Right cardiac atrium (tissue), 5 donors: ENCODE data around the gene ATP6V0C. TPM values are rescaled to one million over a fixed set of nuclear protein-coding genes. Genes with fewer than 3 reads are reported as not detected.

Source experiments
- ATAC-seq, 2 donors: fragments of 200-7000 bp; cut with Tn5 transposase; one replicate each; pipeline versions ENCODE4 v1.8.0 to v1.9.1; 2020; ENCODE audit warnings: moderate library complexity in 2 of 2, mild to moderate bottlenecking in 1 of 2
- DNase-seq, 3 donors: peaks; one replicate each; pipeline ENCODE4 v3.0.0-alpha.2; 2020
- H3K27ac ChIP-seq: one replicate; pipeline ENCODE4 v1.5.1; 2013; ENCODE audit warnings: mild to moderate bottlenecking, low read length, control low read depth, moderate library complexity
- H3K27me3 ChIP-seq: one replicate; pipeline ENCODE4 v1.6.1; 2013; ENCODE audit not compliant: control insufficient read depth, insufficient read depth
- H3K4me1 ChIP-seq: one replicate; pipeline ENCODE4 v1.6.1; 2013; ENCODE audit warnings: low read length; ENCODE audit not compliant: control insufficient read depth, insufficient read depth
- H3K4me3 ChIP-seq: one replicate; pipeline ENCODE4 v1.5.1; 2013; ENCODE audit warnings: low read length, control low read depth
- H3K9me3 ChIP-seq: one replicate; pipeline ENCODE4 v1.6.1; 2013; ENCODE audit warnings: low read length; ENCODE audit not compliant: control insufficient read depth
- WGBS: extraction: QIAGEN DNeasy Blood & Tissue Kit; methylation state at CpG from one replicate; pipeline ENCODE4 v1.1.7; 2013; 5-methylcytosine and 5-hydroxymethylcytosine counted together
- intact Hi-C, 4 donors: fragments of 100-400 bp; cut with DNase I; formaldehyde crosslinking; loops; one replicate each; pipeline versions ENCODE4 v1.11.0 to v1.14.0; 2022 to 2023
- polyA plus RNA-seq: library from polyadenylated mRNA; stranded (reverse); fragments of 200-250 nt; gene quantifications from one replicate; pipeline ENCODE4 v1.2.3, GENCODE V29; 2013
- total RNA-seq, 4 donors: library from RNA; stranded (reverse); fragmentation: NEBNext Ultra II Directional; extraction: Animal tissue kit (Norgen Biotek cat#: 25700); gene quantifications; one replicate each; pipeline ENCODE4 v1.2.1, GENCODE V29; 2021
- donor health status: healthy with polysubstance abuse.
- donor health status: DM: no; HTN: yes; CAD: no.
- donor health status: DM: no; HTN: no; CAD: no.
- donor health status: DM: no; HTN: yes; CAD: no; lungs with severe emphysema.
- donor health status: DM: yes; HTN: yes; CAD: no.

ATP6V0C gene
- total and polyA plus RNA-seq, 5 donors, result 153 to 206 (median 179) TPM

- DNase-seq (peak in 2 of 3 donors; percentile 64 to 67), ATAC-seq (peak in 1 of 2 donors; percentile 1)
- Histone ChIP-seq H3K4me3 (peak overlapping the region; percentile 97), H3K27ac (peak overlapping the region; percentile 92), H3K9me3 (no peaks in the 10 kb centered on the region), H3K4me1 (peaks cover 17% of the 10 kb centered on the region), H3K27me3 (no peaks in the 10 kb centered on the region)
- 39% methylated on average over 15 of the region's 15 CpGs for whole genome bisulfite sequencing
- intact Hi-C loops, result no loop called here
Measured at GRCh38 chr16:2512735-2513404, 882 bp upstream of the ATP6V0C start.

DNA sequence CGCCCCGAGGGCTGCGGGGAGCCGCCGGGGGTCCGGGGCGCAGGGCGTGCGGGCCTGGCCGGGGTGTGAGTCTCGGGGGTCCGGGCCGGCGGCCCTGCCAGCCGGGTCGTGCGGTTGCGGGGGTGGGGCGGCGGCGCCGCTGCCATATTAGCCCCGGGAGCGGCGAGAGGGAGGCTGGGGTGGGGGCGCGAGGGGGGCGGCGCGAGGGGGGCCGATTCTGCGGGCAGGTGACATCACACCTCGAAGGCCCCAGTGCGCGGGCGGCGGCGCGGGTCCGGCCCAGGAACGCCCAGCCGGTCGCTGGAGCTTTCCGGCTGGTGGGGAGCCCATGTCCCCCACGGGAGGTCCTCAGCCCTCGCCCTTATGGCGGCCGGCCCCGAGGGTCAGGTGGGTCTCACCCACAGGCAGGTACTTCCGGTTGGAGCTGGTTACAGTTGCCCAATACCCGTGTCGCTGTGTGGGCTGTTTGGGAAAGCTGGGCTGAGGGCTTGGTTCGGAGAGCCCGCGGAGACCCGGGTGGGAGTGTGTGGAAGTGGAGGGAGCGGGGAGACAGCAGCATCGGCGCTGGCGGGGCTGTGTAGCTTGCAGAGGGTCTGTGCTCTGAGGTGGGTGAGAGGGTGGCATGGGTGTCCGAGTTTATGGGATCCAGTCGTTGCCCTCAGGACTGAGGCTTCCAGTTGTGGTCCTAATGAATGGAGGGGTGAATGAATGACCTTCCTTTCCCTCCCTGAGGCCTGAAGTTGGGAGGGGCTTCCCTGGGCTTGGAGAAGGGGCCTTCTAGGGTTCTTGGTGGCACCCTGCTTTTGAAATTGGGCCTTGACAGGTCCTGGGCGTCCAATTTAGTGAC is 804 bp downstream of the ATP6V0C start:
- peak overlapping the region; percentile 97 for H3K4me3 ChIP-seq
- no peaks in the 10 kb centered on the region for H3K27me3 ChIP-seq
- peak overlapping the region; percentile 92 for H3K27ac ChIP-seq
- H3K4me1 ChIP-seq, result peaks cover 22% of the 10 kb centered on the region
- ATAC-seq (no peak), DNase-seq (peak in 2 of 3 donors; percentile 41 to 73)
- under 1% methylated on average over 63 of the region's 63 CpGs for WGBS
- H3K9me3 ChIP-seq, result no peaks in the 10 kb centered on the region
- intact Hi-C loops, result loop anchor here in 1 of 4 donors (5.0 kb wide), 1 partner anchor 292 kb away; the partner anchor contains the start of gene E4F1

- Histone ChIP-seq H3K27ac (peak overlapping the region; percentile 62), H3K4me1 (peaks cover 22% of the 10 kb centered on the region), H3K4me3 (peak overlapping the region; percentile 97), H3K27me3 (no peaks in the 10 kb centered on the region), H3K9me3 (no peaks in the 10 kb centered on the region)
- ATAC-seq (no peak), DNase-seq (peak; percentile 22 to 61 (median 53))
- WGBS, result 27% methylated on average over 14 of the region's 14 CpGs
- intact Hi-C loops, result loop anchor here in 1 of 4 donors (5.0 kb wide), 1 partner anchor 293 kb away; the partner anchor contains the start of gene E4F1
Measured at GRCh38 chr16:2515180-2515851, 1.6 kb downstream of the ATP6V0C start.

GRCh38 chr16:2516391-2517240 is 2.9 kb downstream of the ATP6V0C start:
- intact Hi-C loops, result loop anchor here in 1 of 4 donors (5.0 kb wide), 1 partner anchor 294 kb away; the partner anchor contains the start of gene E4F1
- WGBS, result 53% methylated on average over 11 of the region's 11 CpGs
- H3K4me3 ChIP-seq, result no peak overlapping the region
- H3K27ac ChIP-seq, result peak overlapping the region; percentile 21
- ATAC-seq, result no peak
- H3K4me1 ChIP-seq, result peaks cover 22% of the 10 kb centered on the region
- peak in 2 of 3 donors; percentile 63 to 72 for DNase-seq
- no peaks in the 10 kb centered on the region for H3K9me3 ChIP-seq
- H3K27me3 ChIP-seq, result no peaks in the 10 kb centered on the region

- ATAC-seq, result no peak
- H3K4me1 ChIP-seq, result peaks cover 22% of the 10 kb centered on the region
- H3K27me3 ChIP-seq, result no peaks in the 10 kb centered on the region
- 67% methylated on average over 12 of the region's 12 CpGs for WGBS
- intact Hi-C loops, result loop anchor here in 1 of 4 donors (5.0 kb wide), 1 partner anchor 296 kb away; the partner anchor contains the start of gene E4F1
- DNase-seq, result peak in 1 of 3 donors; percentile 54
- H3K9me3 ChIP-seq, result no peaks in the 10 kb centered on the region
- no peak overlapping the region for H3K4me3 ChIP-seq
- peak overlapping the region; percentile 9 for H3K27ac ChIP-seq
Measured at GRCh38 chr16:2517954-2518605, 4.3 kb downstream of the ATP6V0C start.

- Histone ChIP-seq H3K4me3 (no peak overlapping the region), H3K27me3 (no peaks in the 10 kb centered on the region), H3K27ac (peak overlapping the region; percentile 40), H3K4me1 (peaks cover 22% of the 10 kb centered on the region), H3K9me3 (no peaks in the 10 kb centered on the region)
- WGBS, result 81% methylated on average over 39 of the region's 39 CpGs
- ATAC-seq, result peak; percentile 3
- DNase-seq, result peak; percentile 35 to 72 (median 69)
- intact Hi-C loops, result loop anchor here in 1 of 4 donors (5.0 kb wide), 1 partner anchor 297 kb away; the partner anchor contains the start of gene E4F1
Measured at GRCh38 chr16:2518823-2519710, 5.3 kb downstream of the ATP6V0C start.

DNA sequence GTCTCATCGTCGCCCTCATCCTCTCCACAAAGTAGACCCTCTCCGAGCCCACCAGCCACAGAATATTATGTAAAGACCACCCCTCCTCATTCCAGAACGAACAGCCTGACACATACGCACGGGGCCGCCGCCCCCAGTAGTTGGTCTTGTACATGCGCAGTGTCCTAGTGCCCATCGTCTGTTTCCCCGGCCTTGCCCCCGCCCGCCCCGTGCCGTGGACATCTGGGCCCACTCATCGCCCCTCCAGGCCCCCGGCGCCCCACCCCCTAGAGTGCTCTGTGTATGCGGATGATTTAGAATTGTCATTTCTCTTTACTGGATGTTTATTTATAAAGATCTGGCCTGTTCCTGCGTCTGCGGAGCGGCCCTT is 5.9 kb downstream of the ATP6V0C start:
- peak overlapping the region; percentile 62 for H3K27ac ChIP-seq
- H3K27me3 ChIP-seq, result no peaks in the 10 kb centered on the region
- no peaks in the 10 kb centered on the region for H3K9me3 ChIP-seq
- 38% methylated on average over 22 of the region's 22 CpGs for WGBS
- peaks cover 22% of the 10 kb centered on the region for H3K4me1 ChIP-seq
- peak in 2 of 3 donors; percentile 38 to 80 for DNase-seq
- intact Hi-C loops, result loop anchor here in 1 of 4 donors (5.0 kb wide), 1 partner anchor 297 kb away; the partner anchor contains the start of gene E4F1
- peak; percentile 3 to 28 for ATAC-seq
- H3K4me3 ChIP-seq, result peak overlapping the region; percentile 26

- Histone ChIP-seq H3K27ac (peak within 1 kb of the TSS; percentile 75), H3K4me1 (peaks cover 19% of the 10 kb centered on the region), H3K4me3 (peak within 1 kb of the TSS; percentile 73), H3K9me3 (no peaks in the 10 kb centered on the region), H3K27me3 (no peaks in the 10 kb centered on the region)
- intact Hi-C loops, result no loop called here
- under 1% methylated on average over 83 of the region's 83 CpGs for WGBS
- ATAC-seq, result peak; percentile 81 to 83
- DNase-seq, result peak; percentile 93 to 98 (median 97)
Measured at GRCh38 chr16:2520097-2520783, 6.5 kb downstream of the ATP6V0C start, which contains the start of gene AMDHD2. Gene AMDHD2, plus strand, starts transcription at chr16:2520371. Its CDS starts 88 bp downstream, at chr16:2520459.
